Activated CD4-positive, alpha-beta T cell treated with anti-CD3 and anti-CD28 coated beads, Interleukin-10, Interleukin-2, amounts not matched to agents 100 ng/mL and 50 ng/mL, durations not matched to agents 16 hours and 8 hours (primary cell): ENCODE measurements around the gene NRTN.
"Not testable (repeated sequence)": the region's sequence is repeated elsewhere in the genome, so short reads cannot be mapped to it uniquely, and the experiment has no call there.

Experiments
- DNase-seq: peaks from one replicate; pipeline ENCODE4 v3.0.0-alpha.2; 2020

Gene NRTN

DNA sequence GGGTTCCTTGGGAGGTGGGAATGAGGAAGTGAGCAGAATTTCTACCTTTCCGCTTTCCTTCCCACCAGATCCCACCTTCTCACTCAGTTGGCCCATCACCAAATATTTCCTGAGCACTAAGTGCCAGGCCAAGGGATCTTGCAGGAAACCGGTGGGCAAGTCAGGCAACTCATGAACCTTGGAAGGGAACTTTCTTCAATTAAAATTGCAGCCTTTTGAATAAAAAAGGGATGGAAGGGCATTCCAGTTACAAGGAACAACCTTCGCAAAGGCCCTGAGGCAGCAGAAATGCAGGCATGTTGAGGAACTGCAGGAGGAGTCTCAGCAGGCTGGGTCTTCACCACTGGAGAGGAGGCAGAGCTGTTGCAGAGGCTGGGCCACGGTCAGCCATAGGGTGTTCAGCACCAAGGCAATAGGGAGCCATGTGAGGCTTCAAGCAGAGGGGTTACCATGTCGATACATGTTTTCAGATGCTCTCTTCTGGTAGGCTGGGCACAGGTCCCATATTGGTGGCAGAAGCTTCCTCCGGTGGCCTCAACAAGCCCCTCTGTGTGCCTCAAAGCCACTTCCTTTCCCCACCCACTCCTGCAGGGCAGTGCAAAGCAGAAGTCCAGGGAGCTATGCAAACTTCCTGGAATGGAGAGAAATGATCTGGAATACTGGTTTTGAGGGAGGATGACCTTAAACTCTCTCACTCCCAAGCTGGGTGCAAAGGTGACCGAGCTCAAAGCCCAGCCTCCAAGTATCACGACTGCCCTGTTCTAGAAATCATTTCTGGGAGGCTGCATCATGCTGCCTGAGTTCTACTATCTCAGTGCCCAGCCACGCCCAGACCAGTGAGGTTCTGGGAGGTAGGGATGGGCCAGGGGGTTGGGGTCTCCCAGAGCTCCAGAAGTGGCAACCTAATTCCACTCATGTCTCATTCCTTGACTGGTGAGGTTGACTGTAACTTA lies 34.5 kb downstream of the NRTN start, which contains the start of gene FUT6:
Gene FUT6 (minus strand): TSS at position 638 of the 953 bp plus-strand sequence. CDS start 7,135 bp downstream, outside the sequence.
- DNase-seq = no peak

DNA sequence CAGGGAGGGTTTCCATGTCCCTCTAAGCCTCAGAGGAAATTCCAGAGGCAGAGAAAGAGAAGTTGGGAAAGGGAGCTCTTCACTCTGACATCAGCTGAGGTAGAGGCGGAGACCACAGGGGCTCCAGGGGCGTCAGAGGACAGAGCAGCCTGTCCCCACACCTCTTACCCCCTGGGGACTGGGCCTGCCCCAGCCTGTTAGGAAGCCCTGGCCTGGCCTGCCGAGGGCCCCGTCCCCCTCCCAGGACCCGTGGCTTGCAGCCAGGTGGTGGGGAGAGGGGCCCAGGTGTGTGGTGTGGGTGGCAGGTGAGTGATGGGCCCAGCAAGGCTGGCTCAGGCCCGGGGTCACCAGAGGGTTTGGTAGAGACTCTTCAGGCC lies 36.9 kb downstream of the NRTN start:
- DNase-seq = not testable (repeated sequence)

DNA sequence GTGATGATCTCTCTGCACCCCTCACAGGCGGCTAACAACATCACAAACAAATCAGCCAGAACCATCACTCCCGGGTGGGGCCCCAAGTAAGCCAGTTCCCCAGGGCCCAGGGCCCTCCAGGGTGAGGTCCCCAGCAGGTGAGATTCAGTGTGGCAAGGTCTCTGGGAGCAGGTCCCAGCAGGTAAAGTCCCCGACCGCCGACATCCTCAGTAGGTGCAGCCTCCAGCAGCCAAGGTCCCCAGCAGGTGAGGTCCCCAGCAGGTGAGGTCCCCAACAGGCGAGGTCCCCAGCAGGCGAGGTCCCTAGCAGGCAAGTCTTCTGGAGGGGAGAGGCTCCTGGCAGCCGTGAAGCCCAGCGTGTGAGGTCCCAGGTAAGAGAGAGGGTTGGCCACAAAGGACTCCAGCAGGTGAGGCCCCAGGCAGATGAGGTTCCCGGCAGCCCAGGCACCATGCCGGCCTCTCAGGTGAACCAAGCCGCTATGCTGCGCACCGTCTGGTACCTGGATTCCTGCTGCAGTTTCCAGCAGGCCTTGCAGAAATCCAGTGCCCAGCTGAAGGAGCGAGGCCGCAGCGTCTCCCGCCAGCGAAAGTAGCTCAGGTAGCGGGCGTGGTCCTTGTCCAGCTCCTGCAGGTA lies 38.5 kb downstream of the NRTN start:
- no peak for DNase-seq

DNA sequence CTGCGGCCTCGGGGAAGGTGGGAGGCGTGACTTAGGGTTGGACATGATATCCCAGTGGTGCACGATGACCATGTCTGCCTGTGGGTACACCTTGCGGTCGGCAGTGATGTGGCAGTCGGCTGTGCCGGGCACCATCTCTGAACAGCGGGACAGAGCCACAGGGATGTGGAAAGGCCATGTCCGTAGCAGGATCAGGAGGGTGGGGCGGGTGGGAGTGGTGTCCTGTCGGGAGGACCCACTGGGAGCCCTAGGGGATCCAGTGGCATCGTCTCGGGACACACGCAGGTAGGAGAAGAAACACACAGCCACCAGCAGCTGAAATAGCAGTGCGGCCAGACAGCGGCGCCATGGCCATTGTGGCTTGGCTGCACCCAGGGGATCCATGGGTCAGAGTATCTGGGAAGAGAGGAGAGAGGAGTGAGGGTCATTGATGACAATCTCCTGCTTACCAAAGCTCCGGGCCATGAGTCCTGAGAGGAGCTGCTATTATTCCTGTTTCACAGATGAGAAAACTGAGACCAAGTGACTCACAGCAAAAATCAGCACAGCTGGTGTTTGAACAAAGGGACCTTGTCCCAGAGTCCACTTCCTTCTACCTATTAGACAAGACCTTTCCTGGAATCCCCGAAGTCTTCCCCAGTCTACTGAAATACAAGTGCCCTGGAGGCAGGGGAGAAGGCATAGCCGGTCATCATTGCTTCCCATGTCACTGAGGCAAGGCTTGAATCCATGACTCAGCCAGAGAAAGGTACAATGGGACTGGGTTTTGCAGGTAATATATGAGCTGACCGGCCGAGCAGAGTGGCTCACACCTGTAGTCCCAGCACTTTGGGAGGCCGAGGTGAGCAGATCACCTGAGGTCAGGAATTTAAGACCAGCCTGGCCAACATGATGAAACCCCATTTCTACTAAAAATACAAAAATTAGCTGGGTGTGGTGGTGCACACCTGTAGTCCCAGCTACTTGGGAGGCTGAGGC lies 39.9 kb downstream of the NRTN start:
- DNase-seq = no peak

DNA sequence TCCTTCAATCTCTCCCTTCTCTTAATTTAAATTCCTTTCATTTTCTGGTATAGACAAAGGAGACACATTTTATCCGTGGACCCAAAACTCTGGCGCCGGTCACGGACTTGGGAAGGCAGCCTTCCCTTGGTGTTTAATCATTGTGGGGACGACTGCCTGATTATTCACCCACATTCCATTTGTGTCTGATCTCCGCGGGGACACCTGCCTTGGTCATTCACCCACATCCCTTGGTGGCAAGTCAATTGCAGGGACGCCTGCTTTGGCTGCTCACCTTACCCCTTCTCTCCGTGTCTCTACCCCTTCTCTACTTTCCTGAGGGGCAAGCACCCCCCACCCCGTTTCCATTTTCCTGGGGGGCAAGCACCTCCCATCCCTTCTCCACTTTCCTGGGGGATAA lies 43.0 kb downstream of the NRTN start:
- not testable (repeated sequence) for DNase-seq

DNA sequence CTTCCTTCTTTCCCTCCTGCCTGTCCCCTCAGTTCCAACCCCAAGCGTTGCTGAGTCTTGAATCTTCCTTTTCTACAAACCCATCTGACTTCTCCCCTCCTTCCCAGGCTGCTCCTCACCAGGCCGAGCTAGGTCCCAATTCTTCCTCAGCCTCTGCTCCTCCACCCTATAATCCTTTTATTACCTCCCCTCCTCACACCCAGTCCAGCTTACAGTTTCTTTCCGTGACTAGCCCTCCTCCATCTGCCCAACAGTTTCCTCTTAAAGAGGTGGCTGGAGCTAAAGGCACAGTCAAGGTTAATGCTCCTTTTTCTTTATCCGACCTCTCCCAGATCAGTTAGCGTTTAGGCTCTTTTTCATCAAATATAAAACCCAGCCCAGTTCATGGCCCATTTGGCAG lies 43.8 kb downstream of the NRTN start:
- not testable (repeated sequence) for DNase-seq

DNA sequence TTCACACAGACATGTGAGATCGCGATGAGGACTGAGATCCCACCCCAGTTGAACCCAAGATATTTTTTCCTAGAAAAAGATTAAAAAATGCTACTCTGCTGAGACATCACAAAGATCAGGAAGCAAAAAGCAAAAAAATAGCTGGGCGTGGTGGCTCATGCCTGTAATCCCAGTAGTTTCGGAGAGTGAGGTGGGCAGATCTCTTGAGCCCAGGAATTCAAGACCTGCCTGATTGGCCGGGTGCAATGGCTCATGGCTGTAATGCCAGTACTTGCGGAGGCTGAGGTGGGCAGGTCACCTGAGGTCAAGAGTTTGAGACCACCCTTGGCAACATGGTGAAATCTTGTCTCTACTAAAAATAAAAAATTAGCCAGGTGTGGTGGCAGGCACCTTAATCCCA lies 45.3 kb downstream of the NRTN start:
- no peak for DNase-seq

DNA sequence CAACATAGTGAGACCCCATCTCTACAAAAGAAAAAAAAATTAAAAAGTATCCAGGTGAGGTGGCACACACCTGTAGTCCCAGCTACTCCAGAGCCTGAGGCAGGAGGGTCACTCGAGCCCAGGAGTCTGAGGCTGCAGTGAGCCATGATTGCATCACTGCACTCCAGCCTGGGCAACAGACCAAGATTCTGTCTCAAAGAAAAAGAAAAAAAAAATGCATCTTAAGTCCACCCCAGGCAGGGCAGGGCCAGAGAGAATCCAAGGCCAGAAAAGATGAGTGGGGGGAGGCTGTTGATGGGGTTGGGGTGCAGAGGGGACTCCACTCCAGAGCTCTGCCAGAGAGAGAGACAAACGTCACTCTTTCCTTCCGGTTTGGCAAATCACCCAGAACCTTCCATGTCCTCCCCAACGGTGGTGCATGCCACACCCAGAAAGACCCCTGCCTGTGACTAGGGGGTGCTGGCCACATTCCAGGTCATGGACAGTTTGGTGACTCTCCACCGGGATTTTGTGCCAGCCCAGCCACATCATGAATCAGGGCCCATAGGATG lies 46.0 kb downstream of the NRTN start:
- no peak for DNase-seq

DNA sequence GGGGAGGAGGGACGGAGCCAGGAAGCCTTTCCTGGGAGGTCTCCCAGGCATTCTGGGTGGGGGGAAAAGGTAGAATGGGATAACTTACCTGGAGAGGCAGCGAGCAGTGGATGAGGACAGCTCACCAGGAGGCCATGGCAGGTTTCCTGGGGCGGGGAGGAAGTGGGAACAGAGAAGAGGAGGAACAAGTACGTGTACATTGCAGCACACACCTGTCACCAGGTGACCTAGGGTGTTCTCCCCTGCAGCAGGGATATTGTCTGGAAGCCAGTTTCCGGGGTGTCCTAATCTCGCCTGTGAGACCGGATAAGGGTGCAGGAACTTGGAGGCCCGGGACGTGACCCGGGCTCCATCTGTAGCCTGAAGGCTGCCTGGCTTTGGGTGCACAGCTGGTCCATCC lies 46.4 kb downstream of the NRTN start, which contains the start of gene FUT3:
Gene FUT3 (minus strand): TSS at position 148 of the 400 bp plus-strand sequence.
- no peak for DNase-seq

DNA sequence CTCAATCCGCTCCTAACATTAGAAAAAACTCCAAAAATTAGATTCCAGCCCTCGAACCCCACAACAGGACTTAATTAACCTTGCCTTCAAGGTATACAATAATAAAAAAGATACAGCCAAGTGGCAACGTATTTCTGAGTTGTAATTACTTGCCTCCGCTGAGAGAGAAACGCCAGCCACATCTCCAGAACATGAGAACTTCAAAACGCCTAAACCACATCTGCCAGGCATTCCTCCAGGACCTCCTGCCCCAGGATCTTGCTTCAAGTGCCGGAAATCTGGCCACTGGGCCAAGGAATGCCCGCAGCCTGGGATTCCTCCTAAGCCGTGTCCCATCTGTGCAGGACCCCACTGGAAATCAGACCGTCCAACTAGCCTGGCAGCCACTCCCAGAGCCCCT lies 49.3 kb downstream of the NRTN start:
- DNase-seq = not testable (repeated sequence)

DNA sequence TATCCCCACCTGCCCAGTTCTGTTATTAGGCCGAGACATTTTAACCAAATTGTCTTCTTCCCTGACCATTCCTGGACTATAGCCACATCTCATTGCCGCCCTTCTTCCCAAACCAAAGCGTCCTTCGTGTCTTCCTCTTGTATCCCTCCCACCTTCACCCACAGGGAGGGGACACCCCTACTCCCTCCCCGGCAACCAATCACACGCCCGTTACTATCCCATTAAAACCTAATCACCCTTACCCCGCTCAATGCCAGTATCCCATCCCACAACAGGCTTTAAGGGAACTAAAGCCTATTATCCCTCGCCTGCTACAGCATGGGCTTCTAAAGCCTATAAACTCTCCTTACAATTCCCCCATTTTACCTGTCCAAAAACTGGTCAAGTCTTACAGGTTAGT lies 50.3 kb downstream of the NRTN start:
- not testable (repeated sequence) for DNase-seq

DNA sequence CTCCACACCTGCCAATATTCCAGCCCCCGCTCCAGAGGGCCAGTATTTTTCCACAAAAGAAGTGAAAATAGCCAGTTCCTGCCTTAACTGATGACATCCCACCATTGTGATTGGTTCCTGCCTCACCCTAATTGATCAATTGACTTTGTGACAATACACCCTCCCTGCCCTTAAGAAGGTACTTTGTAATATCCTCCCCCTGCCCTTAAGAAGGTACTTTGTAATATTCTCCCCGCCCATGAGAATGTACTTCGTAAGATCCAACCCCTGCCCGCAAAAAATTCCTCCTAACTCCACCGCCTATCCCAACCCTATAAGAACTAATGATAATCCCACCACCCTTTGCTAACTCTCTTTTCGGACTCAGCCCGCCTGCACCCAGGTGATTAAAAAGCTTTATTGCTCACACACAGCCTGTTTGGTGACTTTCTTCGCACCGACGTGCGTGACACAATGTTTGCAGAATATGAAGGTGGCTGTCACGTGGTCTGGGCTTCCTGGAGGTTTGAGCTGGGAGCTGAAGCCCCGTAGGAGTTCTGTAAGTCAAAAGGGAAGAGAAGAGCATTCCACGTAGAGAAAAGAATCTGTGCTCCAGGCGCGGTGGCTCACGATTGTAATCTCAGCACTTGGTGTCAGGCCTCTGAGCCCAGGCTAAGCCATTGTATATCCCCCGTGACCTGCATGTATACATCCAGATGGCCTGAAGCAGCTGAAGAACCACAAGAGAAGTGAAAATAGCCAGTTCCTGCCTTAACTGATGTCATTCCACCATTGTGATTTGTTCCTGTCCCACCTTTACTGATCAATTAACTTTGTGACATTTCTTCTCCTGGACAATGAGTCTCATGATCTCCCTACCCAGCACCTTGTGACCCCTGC lies 52.6 kb downstream of the NRTN start:
- no peak for DNase-seq

DNA sequence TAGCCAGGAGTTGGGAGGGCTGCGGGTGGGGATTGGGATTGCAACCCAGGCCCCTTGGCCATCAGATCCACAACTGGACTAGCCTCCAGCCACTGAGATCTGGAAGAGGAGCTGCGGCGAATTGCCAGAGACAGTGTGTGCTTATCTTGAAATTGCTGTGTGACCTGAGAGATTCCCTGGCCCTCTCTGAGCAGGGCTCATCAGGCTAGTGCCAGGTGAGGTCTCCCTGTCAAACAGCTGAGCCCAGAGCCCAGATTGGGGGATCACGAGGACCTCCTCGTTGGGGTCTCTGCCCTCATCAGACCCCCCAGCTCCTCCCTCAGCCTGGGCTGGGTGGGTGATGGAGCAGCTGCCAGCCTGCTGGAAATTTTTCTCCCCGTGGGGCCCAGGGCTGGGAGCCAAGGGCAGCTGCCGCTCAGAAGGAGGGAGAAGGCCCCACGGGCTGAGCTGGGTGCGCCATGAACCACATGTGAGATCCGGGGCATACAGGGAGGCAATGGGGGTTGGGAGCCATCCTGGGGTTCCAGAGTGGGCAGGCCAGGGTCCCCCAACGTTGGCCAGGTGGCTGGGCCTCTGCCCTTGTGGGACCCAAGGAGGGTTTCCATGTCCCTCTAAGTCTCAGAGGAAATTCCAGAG lies 58.3 kb downstream of the NRTN start:
- DNase-seq = no peak

DNA sequence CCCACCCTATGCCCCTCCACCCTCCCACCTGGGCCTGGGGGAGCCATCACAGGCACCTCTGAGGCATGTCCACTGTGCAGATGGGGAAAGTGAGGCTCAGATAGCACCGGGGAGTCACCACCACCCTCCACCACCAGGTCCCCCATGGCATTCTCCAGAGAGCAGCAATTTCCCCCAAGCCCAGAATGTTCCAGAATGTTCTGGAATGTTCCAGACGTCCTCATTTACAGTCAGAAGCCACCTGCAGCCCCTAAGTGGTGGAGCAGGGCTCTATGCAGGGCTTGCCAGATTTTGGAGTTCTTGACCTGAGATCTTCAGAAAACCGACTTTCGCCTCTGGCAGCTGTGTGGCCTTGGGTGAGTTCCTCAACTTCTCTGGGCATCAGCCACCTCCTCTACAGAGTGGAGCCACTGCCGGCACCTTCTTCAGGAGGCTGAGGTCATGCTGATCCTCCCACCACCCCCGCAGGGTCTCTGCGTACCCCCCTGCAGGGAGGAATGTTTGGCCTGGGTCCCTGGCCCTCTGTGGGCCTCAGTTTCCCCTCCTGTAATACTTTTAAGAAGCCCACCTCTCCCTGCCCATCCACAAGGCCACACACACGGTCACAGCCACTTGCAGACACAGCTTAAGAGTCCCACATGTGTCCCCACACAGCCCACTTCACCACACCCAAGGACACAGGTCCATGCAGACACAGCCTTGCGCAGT lies 59.3 kb downstream of the NRTN start:
- DNase-seq = no peak

DNA sequence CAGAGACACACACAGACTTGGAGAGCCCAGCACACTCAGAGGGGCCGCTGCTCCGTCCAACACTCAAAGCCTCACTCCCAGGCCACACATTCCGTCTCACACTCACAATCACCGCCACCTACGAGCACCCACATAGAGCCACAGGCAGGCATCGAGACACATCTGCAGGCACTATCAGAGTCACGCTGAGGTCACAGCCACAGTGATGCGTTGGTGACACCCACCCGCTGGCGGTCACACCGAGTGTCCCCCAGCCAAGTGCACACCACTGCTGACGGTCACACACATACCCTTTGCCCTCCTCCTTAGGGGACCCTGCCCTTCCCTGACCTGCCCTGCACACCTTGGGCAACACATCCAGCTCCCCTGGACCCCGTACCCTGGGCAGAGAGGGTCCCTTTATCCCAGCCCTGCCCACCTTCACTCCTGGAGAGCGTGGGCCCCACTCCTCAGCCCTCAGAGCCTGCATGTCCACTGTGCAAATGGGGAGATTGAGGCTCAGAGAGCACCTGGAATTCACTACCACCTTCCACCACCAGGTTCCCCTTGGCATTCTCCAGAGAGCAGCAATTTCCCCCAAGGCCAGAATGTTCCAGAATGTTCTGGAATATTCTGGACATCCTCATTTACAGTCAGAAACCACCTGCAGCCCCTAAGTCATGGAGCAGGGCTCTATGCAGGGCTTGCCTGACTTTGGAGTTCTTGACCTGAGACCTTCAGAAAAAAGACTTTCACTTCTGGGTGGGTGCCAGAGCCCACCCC lies 60.0 kb downstream of the NRTN start:
- no peak for DNase-seq

DNA sequence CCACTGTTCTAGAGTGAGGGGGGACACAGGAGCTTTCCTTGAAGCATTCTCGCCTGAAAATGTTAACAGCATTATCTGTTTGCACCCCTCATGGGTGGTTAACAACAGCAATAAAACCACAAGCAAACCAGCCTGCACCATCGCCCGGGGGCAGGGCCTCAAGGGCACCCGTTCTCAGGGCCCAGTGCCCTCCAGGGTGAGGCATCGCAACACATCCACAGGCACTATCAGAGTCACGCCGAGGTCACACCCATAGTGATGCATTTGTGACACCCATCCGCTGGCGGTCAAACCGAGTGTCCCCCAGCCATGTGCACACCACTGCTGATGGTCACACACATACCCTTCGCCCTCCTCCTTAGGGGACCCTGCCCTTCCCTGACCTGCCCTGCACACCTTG lies 60.9 kb downstream of the NRTN start:
- no peak for DNase-seq

DNA sequence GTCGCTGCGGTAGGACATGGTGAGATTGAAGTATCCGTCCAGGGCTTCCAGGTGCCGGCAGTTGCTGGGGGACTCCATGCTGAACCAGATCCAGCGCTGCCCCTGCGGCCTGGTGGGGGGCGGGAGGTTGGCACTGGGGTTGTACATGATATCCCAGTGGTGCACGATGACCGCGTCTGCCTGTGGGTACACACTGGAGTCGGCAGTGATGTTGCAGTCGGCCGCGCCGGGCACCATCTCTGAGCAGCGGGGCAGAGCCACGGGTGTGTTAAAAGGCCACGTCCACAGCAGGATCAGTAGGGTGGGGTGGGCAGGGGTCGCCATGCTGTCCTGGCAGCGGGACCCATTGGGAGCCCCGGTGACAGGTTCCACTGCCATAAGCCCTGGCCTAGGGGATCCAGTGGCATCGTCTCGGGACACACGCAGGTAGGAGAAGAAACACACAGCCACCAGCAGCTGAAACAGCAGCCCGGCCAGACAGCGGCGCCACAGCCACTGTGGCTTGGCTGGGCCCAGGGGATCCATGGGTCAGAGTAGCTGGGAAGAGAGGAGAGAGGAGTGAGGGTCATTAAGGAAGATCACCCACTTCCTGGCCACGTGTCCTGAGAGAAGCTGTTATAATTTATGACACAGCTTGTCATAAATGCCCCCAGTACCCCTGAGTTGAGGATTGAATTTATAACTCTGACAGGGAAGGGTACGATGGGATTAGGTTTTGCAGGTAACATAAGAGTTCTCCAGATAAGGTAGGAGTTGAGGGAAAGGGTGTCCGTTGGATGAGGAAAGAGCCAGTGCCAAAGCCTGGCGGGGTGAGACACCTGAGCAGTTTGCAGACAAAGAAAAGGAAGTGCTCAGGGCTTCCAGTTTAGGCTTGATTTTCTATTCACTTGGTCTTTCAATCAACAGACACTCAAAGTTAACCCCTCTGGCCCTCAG lies 62.6 kb downstream of the NRTN start:
- no peak for DNase-seq

DNA sequence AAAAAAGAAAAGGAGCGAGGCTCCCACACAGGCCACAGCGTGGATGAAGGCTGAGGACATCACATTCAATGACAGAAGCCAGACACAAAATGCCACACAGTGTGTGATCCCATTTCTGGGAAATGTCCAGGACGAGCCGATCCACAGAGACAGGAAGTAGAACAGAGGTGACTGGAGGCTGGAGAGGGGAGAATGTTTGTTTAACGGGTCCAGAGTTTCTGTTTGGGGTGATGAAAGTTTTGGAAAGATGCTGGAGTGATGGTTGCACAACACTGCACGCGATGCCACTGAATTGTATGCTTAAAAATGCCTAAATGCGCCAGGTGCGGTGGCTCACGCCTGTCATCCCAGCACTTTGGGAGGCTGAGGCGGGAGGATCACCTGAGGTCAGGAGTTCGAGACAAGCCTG lies 66.1 kb downstream of the NRTN start:
- no peak for DNase-seq
